Thymus (tissue), 11 donors: ENCODE results near the gene CCL15. TPM values are rescaled to one million over a fixed set of nuclear protein-coding genes. Genes with fewer than 3 reads are reported as not detected.
"Not testable (repeated sequence)": the region's sequence is repeated elsewhere in the genome, so short reads cannot be mapped to it uniquely, and the experiment has no call there.

Experiments
- DNase-seq, 9 donors: peaks; one replicate each; pipeline ENCODE4 v3.0.0-alpha.2; 2013; ENCODE audit warnings: low spot score in 9 of 9, low read depth in 6 of 9, missing footprints in 1 of 9
- H3K27ac ChIP-seq, 2 donors: one replicate each; pipeline ENCODE4 v1.5.1; 2013; ENCODE audit warnings: control low read depth in 1 of 2, low read depth in 1 of 2, low read length in 1 of 2, mild to moderate bottlenecking in 1 of 2, moderate library complexity in 1 of 2
- H3K27me3 ChIP-seq, 2 donors: one replicate each; pipeline ENCODE4 v1.5.1; 2013; ENCODE audit warnings: low read length in 1 of 2; ENCODE audit not compliant: control insufficient read depth in 2 of 2, insufficient read depth in 1 of 2
- H3K36me3 ChIP-seq, 2 donors: one replicate each; pipeline ENCODE4 v1.5.1; 2013; ENCODE audit warnings: low read length in 1 of 2, mild to moderate bottlenecking in 1 of 2, moderate library complexity in 1 of 2; ENCODE audit not compliant: control insufficient read depth in 2 of 2, insufficient read depth in 2 of 2
- H3K4me1 ChIP-seq, 2 donors: one replicate each; pipeline ENCODE4 v1.5.1; 2013; ENCODE audit warnings: low read length in 2 of 2; ENCODE audit not compliant: control insufficient read depth in 2 of 2, insufficient read depth in 2 of 2
- H3K4me3 ChIP-seq, 2 donors: one replicate each; pipeline ENCODE4 v1.5.1; 2013; ENCODE audit warnings: low read length in 2 of 2, control low read depth in 1 of 2, mild to moderate bottlenecking in 1 of 2
- H3K9me3 ChIP-seq, 2 donors: one replicate each; pipeline ENCODE4 v1.5.1; 2013; ENCODE audit warnings: low read length in 1 of 2, mild to moderate bottlenecking in 1 of 2; ENCODE audit not compliant: control insufficient read depth in 2 of 2, insufficient read depth in 1 of 2
- WGBS: extraction: QIAGEN DNeasy Blood & Tissue Kit; methylation state at CpG from one replicate; pipeline ENCODE4 v1.1.7; 2013; 5-methylcytosine and 5-hydroxymethylcytosine counted together
- polyA plus RNA-seq: library from polyadenylated mRNA; stranded (reverse); fragments of 200-250 nt; gene quantifications from one replicate; pipeline ENCODE4 v1.2.3, GENCODE V29; 2013
- total RNA-seq: library from RNA; stranded (reverse); fragments of 120-200 nt; gene quantifications from one replicate; pipeline ENCODE4 v1.2.4, GENCODE V29; 2013
- donor health status: healthy.

Gene CCL15
- total and polyA plus RNA-seq, 2 donors, result 0.73 TPM; not detected in 1

DNA sequence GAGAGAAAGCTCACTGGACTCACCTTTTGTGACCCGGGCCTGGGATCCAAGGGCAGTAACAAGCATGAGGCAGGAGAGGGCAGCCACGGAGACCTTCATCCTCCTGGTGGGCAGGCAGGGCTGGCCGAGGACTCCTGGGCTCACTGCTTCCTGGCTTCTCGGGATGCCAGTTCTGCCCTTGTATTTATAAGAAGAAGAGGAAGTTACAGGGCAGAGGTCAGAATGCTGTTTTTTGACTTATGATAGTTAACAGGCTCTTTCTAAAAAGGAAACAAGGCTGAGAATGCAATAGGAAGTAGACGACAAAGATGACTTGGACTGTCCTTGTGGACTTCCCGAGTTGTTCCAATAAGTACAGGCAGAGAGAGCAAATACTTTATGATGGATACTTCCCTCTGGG, 16.4 kb upstream of the CCL15 start, which contains the start of gene CCL23:
CCL23 (minus strand) TSS at position 174 of the 400 bp plus-strand sequence; CDS start at position 99, 75 bp downstream.
- no peak for DNase-seq
- Histone ChIP-seq H3K27me3 (no peaks in the 10 kb centered on the region), H3K36me3 (no peaks in the 10 kb centered on the region), H3K27ac (no peak within 1 kb of the TSS), H3K4me1 (no peaks in the 10 kb centered on the region), H3K9me3 (peaks cover 0 to 1% of the 10 kb centered on the region in 2 donors), H3K4me3 (no peak within 1 kb of the TSS)
- WGBS, result 34% methylated on average over 6 of the region's 6 CpGs

DNA sequence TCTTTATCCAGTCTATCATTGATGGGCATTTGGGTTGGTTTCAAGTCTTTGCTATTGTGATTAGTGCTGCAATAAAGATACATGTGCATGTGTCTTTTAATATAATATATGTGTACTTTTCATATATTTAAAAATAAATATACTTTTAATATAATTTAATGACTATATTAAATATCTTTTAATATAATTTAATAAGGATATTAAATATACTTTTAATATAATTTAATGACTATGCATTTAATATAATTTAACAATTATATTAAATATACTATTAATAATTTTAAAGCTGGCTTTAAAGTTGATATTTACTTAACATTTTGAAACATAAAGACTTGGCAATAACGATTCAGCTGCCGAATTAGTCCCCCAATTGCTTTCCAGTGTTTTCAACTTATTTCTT, 15.2 kb upstream of the CCL15 start:
- Histone ChIP-seq H3K9me3 (peaks cover 0 to 1% of the 10 kb centered on the region in 2 donors), H3K4me1 (no peaks in the 10 kb centered on the region), H3K4me3 (no peak overlapping the region), H3K36me3 (no peaks in the 10 kb centered on the region), H3K27ac (no peak overlapping the region), H3K27me3 (no peaks in the 10 kb centered on the region)
- 98% methylated on average over 2 of the region's 2 CpGs for WGBS
- DNase-seq, result no peak

DNA sequence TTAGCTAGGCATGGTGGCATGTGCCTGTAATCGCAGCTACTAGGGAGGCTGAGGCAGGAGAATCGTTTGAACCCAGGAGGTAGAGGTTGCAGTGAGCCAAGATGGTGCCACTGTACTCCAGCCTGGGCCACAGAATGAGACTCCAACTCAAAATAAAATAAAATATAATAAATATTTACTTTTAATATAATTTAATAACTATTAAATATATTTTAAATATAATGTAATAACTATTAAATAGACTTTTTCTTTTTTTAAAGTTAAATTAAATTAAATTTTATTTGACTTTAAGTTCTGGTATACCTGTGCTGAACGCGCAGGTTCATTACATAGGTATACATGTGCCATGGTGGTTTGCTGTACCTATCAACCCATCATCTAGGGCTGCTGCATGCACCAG, 14.5 kb upstream of the CCL15 start:
- 96% methylated on average over 4 of the region's 4 CpGs for WGBS
- H3K27me3 ChIP-seq, H3K4me3 ChIP-seq, DNase-seq, H3K9me3 ChIP-seq, H3K4me1 ChIP-seq, H3K36me3 ChIP-seq, H3K27ac ChIP-seq: not testable (repeated sequence)

DNA sequence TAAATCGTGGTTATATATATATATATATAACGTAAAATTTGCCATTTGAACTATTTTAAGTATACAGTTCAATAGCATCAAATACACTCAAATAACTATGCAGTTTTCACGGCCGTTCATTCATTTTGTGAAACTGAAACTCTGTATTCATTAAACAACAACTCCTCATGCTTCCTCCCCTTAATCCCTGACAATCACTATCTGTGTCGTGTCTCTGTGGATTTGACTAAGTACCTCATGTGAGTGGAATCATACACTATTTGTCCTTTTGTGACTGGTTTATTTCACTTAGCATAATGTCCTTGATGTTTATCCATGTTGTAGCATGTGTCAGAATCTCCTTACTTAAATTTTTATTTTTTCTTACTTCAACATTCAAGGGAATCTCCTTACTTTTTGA, 13.6 kb upstream of the CCL15 start:
- 93% methylated on average over 5 of the region's 5 CpGs for WGBS
- Histone ChIP-seq H3K9me3 (peaks cover 0 to 1% of the 10 kb centered on the region in 2 donors), H3K27me3 (no peaks in the 10 kb centered on the region), H3K4me1 (no peaks in the 10 kb centered on the region), H3K4me3 (no peak overlapping the region), H3K36me3 (no peaks in the 10 kb centered on the region), H3K27ac (no peak overlapping the region)
- DNase-seq, result no peak

DNA sequence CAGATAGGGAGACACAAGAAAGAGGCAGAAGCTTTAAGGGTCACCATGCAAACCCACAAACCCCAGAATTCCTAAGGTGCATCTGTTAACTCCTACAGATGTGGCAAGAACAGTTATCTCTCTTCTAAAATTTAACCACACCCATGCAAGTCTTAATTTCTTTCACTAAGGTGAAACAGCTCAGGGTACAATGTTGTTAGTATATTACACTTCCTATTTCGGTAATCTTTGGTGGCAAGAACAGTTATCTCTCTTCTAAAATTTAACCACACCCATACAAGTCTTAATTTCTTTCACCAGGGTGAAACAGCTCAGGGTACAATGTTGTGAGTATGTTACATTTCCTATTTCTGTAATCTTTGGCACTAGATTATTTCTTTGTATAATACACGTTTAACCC, 9.8 kb upstream of the CCL15 start:
- H3K27ac ChIP-seq, result no peak overlapping the region
- H3K36me3 ChIP-seq, result no peaks in the 10 kb centered on the region
- H3K27me3 ChIP-seq, result no peaks in the 10 kb centered on the region
- WGBS, result 94% methylated on average over 2 of the region's 2 CpGs
- DNase-seq, result no peak
- H3K9me3 ChIP-seq, result peaks cover 3 to 14% of the 10 kb centered on the region in 2 donors
- H3K4me1 ChIP-seq, result no peaks in the 10 kb centered on the region
- no peak overlapping the region for H3K4me3 ChIP-seq

DNA sequence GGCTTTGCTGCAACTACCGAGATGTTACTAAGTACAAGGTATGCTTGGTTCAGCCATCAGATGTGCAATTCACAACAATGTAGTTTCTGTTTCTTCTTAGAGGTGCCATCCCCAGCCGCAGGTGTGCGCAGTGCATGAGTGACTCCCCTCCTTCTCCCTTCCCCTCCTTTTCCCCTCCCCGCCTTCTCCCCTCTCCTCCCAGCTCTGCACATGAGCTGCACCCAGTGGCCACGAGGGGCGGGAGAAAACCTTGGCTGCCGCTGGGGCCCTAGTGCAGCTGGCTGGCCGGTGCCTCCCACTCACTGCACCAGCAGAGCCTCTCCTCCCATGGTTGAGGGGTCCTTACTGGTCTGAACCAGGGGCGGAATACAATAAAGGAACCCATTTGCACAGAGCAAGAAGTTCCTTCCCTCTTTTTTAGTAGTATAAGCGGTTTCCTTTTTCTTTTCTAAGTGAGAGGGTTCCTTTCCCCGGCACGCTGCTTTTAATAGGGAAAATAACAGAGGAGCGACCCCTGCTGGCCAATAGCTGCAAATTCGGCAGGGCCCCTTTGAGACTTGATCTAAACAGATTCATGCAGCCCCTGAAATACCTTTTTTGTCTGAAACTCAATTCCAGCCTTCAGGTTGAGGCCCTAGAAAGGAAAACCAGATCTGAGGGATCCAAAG, 7.8 kb upstream of the CCL15 start:
- H3K4me3 ChIP-seq, result no peak overlapping the region
- H3K36me3 ChIP-seq, result no peaks in the 10 kb centered on the region
- DNase-seq, result no peak
- H3K4me1 ChIP-seq, result no peaks in the 10 kb centered on the region
- no peaks in the 10 kb centered on the region for H3K27me3 ChIP-seq
- peaks cover 3 to 14% of the 10 kb centered on the region in 2 donors for H3K9me3 ChIP-seq
- WGBS, result 93% methylated on average over 14 of the region's 14 CpGs
- no peak overlapping the region for H3K27ac ChIP-seq

DNA sequence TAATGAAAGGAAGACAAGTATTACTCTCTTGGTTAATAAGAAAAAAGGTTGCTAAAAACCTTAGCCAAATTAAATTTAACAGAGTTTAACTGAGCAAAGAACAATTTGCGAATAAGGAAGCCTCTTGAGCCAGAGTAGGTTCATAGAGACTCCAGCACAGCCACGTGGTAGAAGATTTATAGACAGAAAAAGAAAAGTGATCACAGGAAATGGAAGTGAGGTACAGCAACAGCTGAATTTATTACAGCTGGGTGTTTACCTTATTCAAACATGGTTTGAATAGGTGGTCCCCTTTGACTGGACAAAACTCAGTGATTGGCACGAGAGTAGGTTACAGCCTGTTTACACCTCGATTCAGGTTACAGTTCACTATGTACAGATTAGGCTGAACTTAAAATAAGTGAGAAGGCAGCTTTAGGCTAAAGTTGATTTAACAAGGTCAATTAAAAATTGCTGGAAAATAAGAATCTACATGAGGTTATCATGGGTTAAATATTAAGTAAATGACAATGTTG, 3.3 kb upstream of the CCL15 start:
- no peak for DNase-seq
- Histone ChIP-seq H3K27me3 (no peaks in the 10 kb centered on the region), H3K27ac (no peak overlapping the region), H3K36me3 (no peaks in the 10 kb centered on the region), H3K4me1 (no peaks in the 10 kb centered on the region), H3K4me3 (no peak overlapping the region), H3K9me3 (peaks cover 2 to 13% of the 10 kb centered on the region in 2 donors)
- WGBS, result 27% methylated on average over 4 of the region's 4 CpGs

DNA sequence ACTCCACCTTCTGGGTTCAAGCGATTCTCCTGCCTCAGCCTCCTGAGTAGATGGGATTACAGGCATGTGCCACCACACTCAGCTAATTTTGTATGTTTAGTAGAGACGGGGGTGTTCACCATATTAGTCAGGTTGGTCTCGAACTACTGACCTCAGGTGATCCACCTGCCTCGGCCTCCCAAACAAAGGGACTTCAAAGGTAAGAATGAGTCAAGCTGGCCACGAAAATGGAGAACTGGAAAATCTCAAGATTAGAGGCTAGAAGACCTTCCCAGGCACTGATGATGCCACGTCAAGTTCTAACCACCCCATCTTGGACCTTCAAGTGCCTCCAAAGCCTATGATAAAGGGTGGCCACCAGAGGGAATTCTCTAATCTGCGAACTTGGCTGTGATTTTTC, 1.3 kb upstream of the CCL15 start:
- 94% methylated on average over 7 of the region's 7 CpGs for WGBS
- no peak overlapping the region for H3K27ac ChIP-seq
- no peaks in the 10 kb centered on the region for H3K4me1 ChIP-seq
- no peaks in the 10 kb centered on the region for H3K36me3 ChIP-seq
- no peak for DNase-seq
- no peaks in the 10 kb centered on the region for H3K9me3 ChIP-seq
- H3K4me3 ChIP-seq, result no peak overlapping the region
- H3K27me3 ChIP-seq, result no peaks in the 10 kb centered on the region

DNA sequence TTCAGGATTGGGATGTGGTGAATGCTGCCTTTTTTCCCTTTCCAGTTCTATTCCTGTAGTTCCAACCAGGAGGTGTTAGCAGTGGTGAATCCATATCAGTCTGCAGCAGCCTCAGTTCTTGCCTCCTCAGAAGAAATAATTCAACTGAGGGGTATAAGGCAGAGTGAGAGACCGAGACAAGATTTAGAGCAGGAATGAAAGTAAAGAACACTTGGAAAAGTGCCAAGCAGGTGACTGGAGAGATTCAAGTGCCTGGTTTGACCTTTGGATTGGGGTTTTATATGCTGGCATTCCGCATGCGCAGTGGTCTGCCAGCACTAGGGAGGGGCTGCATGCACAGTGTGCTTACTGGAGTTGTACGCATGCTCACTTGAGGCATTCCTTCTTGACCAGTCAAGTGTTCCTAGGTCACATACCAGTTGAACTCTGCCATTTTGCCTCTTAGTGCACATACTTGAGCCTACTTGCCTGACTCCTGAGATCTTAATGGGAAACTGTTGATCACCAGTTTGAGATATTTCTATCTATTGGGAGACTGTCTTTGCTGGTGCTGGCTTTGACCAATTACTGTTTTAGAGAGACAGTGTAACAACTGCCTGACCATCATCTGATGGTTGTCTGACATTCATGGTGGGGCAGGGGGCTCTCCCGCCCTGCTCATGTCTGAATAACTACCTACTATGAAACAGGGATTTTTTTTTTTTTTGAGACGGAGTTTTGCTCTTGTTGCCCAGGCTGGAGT, 680 bp upstream of the CCL15 start:
- Histone ChIP-seq H3K36me3 (no peaks in the 10 kb centered on the region), H3K27ac (no peak overlapping the region), H3K27me3 (no peaks in the 10 kb centered on the region), H3K4me1 (no peaks in the 10 kb centered on the region), H3K4me3 (no peak overlapping the region), H3K9me3 (no peaks in the 10 kb centered on the region)
- WGBS, result 96% methylated on average over 6 of the region's 6 CpGs
- no peak for DNase-seq
